GM23338 (cell line): ENCODE data around the gene SLC25A39. TPM values are rescaled to one million over a fixed set of nuclear protein-coding genes. Genes with fewer than 3 reads are reported as not detected.

Experiments used
- ATAC-seq: fragments of 200-7000 bp; cut with Tn5 transposase; 3 replicates; pipeline ENCODE4 v1.9.1; 2020
- DNase-seq: peaks from one replicate; pipeline ENCODE4 v3.0.0-alpha.2; 2015; ENCODE audit warnings: low spot score
- H2AFZ ChIP-seq: fragments of 200-600 bp; sonication (generic); 2 replicates; pipeline ENCODE4 v1.8.0; 2016; ENCODE audit warnings: antibody characterized with exemption, mild to moderate bottlenecking, moderate library complexity
- H3F3A ChIP-seq: fragments of 200-600 bp; sonication (generic); replicated peaks from 2 replicates; pipeline ENCODE4 v1.8.0; 2017; ENCODE audit warnings: antibody characterized with exemption, mixed run types, low read depth
- H3K27ac ChIP-seq: fragments of 200-600 bp; sonication (generic); 2 replicates; pipeline ENCODE4 v1.6.1; 2016; ENCODE audit warnings: low read depth
- H3K27me3 ChIP-seq: fragments of 200-600 bp; sonication (generic); 2 replicates; pipeline ENCODE4 v1.8.0; 2016; ENCODE audit warnings: mild to moderate bottlenecking, mixed run types, moderate library complexity; ENCODE audit not compliant: insufficient read depth
- H3K36me3 ChIP-seq: fragments of 200-600 bp; sonication (generic); 2 replicates; pipeline ENCODE4 v1.8.0; 2016; ENCODE audit warnings: mild to moderate bottlenecking; ENCODE audit not compliant: insufficient read depth
- H3K4me1 ChIP-seq: fragments of 200-600 bp; sonication (generic); 2 replicates; pipeline ENCODE4 v1.8.0; 2016; ENCODE audit warnings: mild to moderate bottlenecking, moderate library complexity; ENCODE audit not compliant: insufficient read depth
- H3K4me2 ChIP-seq: fragments of 200-600 bp; sonication (generic); 2 replicates; pipeline ENCODE4 v1.7.1; 2017; ENCODE audit warnings: mixed run types
- H3K4me3 ChIP-seq: fragments of 200-600 bp; sonication (generic); 2 replicates; pipeline ENCODE4 v1.6.1; 2016; ENCODE audit warnings: mixed run types
- H3K79me2 ChIP-seq: fragments of 200-600 bp; sonication (generic); replicated peaks from 2 replicates; pipeline ENCODE4 v1.8.0; 2017; ENCODE audit warnings: mild to moderate bottlenecking; ENCODE audit not compliant: insufficient read depth
- H3K9me2 ChIP-seq: fragments of 200-600 bp; sonication (generic); 2 replicates; pipeline ENCODE4 v1.8.0; 2017; ENCODE audit not compliant: insufficient read depth
- H4K20me1 ChIP-seq: fragments of 200-600 bp; sonication (generic); replicated peaks from 2 replicates; pipeline ENCODE4 v1.8.0; 2017; ENCODE audit warnings: mild to moderate bottlenecking; ENCODE audit not compliant: insufficient read depth
- H3K27ac Mint-ChIP-seq: 2 replicates; pipeline ENCODE4 v1.8.0; 2020; ENCODE audit warnings: inconsistent platforms, mild to moderate bottlenecking, moderate library complexity, mixed read lengths
- H3K27me3 Mint-ChIP-seq: 3 replicates; pipeline ENCODE4 v1.8.0; 2022; ENCODE audit warnings: low read depth, mild to moderate bottlenecking, moderate library complexity, mixed read lengths, inconsistent platforms; ENCODE audit not compliant: insufficient read depth, poor library complexity
- H3K36me3 Mint-ChIP-seq: 3 replicates; pipeline ENCODE4 v1.8.0; 2021; ENCODE audit warnings: low read depth, mild to moderate bottlenecking, inconsistent platforms, moderate library complexity, mixed read lengths
- H3K4me1 Mint-ChIP-seq: 3 replicates; pipeline ENCODE4 v1.8.0; 2020; ENCODE audit warnings: mild to moderate bottlenecking, inconsistent platforms, mixed read lengths
- H3K4me3 Mint-ChIP-seq: 3 replicates; pipeline ENCODE4 v1.8.0; 2021; ENCODE audit warnings: moderate library complexity, mild to moderate bottlenecking, inconsistent platforms, mixed read lengths
- H3K9me3 Mint-ChIP-seq: 3 replicates; pipeline ENCODE4 v1.8.0; 2020; ENCODE audit warnings: moderate library complexity, mild to moderate bottlenecking, inconsistent platforms, mixed read lengths
- CREB1 ChIP-seq: fragments of 250-450 bp; sonication (Bioruptor Pico); IDR thresholded peaks from 2 replicates; pipeline ENCODE4 v1.5.0; 2020; ENCODE audit warnings: low read depth, mild to moderate bottlenecking, moderate library complexity
- EZH2phosphoT487 ChIP-seq: fragments of 200-600 bp; sonication (generic); IDR thresholded peaks from one replicate; pipeline ENCODE4 v1.8.1; 2018; ENCODE audit warnings: antibody characterized with exemption; ENCODE audit not compliant: unreplicated experiment
- JUNB ChIP-seq: IDR thresholded peaks from one replicate; pipeline ENCODE4 v1.6.1; 2016; ENCODE audit warnings: antibody characterized with exemption; ENCODE audit not compliant: unreplicated experiment
- NANOG ChIP-seq: IDR thresholded peaks from 2 replicates; pipeline ENCODE4 v1.6.1; 2016; ENCODE audit warnings: antibody characterized with exemption, borderline replicate concordance
- STAT1 ChIP-seq: IDR thresholded peaks from one replicate; pipeline ENCODE4 v1.6.1; 2016; ENCODE audit warnings: antibody characterized with exemption; ENCODE audit not compliant: unreplicated experiment
- ZNF462 ChIP-seq: fragments of 250-450 bp; sonication (Bioruptor Pico); IDR thresholded peaks from 2 replicates; pipeline ENCODE4 v1.5.0; 2020; ENCODE audit warnings: mild to moderate bottlenecking, moderate library complexity
- polyA plus RNA-seq: library from polyadenylated mRNA; unstranded; fragments of >200 nt; fragmentation: Nextera tagmentation; extraction: Ambion mirVana; gene quantifications from 2 replicates; pipeline ENCODE4 v1.2.1, GENCODE V29; 2016
- total RNA-seq: library from RNA; depleted of rRNA; stranded (reverse); fragments of >200 nt; shearing (Covaris generic); gene quantifications from 2 replicates; pipeline ENCODE4 v1.2.3, GENCODE V29; 2014
- TF ChIP-seq, protein P1 (sequence below), 2 experiments: fragments of 200-600 bp in 1 of 2; sonication (generic) in 1 of 2; conservative IDR thresholded peaks; 2 replicates each; pipeline versions ENCODE4 v1.5.1 to v1.6.1; 2016 to 2017; ENCODE audit warnings: antibody characterized with exemption in 2 of 2, low read depth in 2 of 2, mild to moderate bottlenecking in 2 of 2, moderate library complexity in 1 of 2
- TF ChIP-seq, protein P2 (sequence below): IDR thresholded peaks from 2 replicates; pipeline ENCODE4 v1.6.1; 2016; ENCODE audit warnings: antibody characterized with exemption

Gene SLC25A39
- total and polyA plus RNA-seq, 2 experiments from 2014 or later: 184 to 202 TPM

GRCh38 chr17:44322236-44322895 is 2.3 kb downstream of the SLC25A39 start:
- no peak overlapping the region for H2AFZ ChIP-seq
- peaks cover 17% of the 10 kb centered on the region for H3K27me3 ChIP-seq
- Mint-ChIP-seq H3K27me3 (peaks cover 34% of the 10 kb centered on the region), H3K36me3 (peaks cover 35% of the 10 kb centered on the region), H3K27ac (no peak overlapping the region), H3K4me3 (no peak overlapping the region; the same call in 2 of the 3 replicates), H3K9me3 (no peaks in the 10 kb centered on the region), H3K4me1 (peaks cover 16% of the 10 kb centered on the region)
- H3K36me3 ChIP-seq: 0 out of 2 replicates have a peak, but pooled peaks cover 4% of the 10 kb centered on the region
- H3K4me2 ChIP-seq: no peak overlapping the region
- no peak overlapping the region for H3K27ac ChIP-seq
- no peaks in the 10 kb centered on the region for H4K20me1 ChIP-seq
- H3K4me3 ChIP-seq: no peak overlapping the region
- DNase-seq: no peak
- no peak for ATAC-seq
- H3K79me2 ChIP-seq: peaks cover 9% of the 10 kb centered on the region
- H3F3A ChIP-seq: peaks cover 8% of the 10 kb centered on the region; the same call in 1 of the 2 replicates
- TF ChIP-seq EZH2phosphoT487: no peak
- no peak for TF ChIP-seq JUNB
- TF ChIP-seq, protein P1, sequence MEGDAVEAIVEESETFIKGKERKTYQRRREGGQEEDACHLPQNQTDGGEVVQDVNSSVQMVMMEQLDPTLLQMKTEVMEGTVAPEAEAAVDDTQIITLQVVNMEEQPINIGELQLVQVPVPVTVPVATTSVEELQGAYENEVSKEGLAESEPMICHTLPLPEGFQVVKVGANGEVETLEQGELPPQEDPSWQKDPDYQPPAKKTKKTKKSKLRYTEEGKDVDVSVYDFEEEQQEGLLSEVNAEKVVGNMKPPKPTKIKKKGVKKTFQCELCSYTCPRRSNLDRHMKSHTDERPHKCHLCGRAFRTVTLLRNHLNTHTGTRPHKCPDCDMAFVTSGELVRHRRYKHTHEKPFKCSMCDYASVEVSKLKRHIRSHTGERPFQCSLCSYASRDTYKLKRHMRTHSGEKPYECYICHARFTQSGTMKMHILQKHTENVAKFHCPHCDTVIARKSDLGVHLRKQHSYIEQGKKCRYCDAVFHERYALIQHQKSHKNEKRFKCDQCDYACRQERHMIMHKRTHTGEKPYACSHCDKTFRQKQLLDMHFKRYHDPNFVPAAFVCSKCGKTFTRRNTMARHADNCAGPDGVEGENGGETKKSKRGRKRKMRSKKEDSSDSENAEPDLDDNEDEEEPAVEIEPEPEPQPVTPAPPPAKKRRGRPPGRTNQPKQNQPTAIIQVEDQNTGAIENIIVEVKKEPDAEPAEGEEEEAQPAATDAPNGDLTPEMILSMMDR (conservative IDR thresholded peaks at IDR 0.05; ENCODE audit: low read depth in 2 of 2): no peak
- TF ChIP-seq, protein P2, sequence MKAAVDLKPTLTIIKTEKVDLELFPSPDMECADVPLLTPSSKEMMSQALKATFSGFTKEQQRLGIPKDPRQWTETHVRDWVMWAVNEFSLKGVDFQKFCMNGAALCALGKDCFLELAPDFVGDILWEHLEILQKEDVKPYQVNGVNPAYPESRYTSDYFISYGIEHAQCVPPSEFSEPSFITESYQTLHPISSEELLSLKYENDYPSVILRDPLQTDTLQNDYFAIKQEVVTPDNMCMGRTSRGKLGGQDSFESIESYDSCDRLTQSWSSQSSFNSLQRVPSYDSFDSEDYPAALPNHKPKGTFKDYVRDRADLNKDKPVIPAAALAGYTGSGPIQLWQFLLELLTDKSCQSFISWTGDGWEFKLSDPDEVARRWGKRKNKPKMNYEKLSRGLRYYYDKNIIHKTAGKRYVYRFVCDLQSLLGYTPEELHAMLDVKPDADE: no peak
- TF ChIP-seq STAT1: no peak
- no peak for TF ChIP-seq ZNF462
- no peak for TF ChIP-seq CREB1 (CRISPR knock-in tag)
- no peak for TF ChIP-seq NANOG
- no peaks in the 10 kb centered on the region for H3K9me2 ChIP-seq
- H3K4me1 ChIP-seq: no peaks in the 10 kb centered on the region; the same call in 1 of the 2 replicates
